ENCODE results near the gene ESAM. TPM values are rescaled to one million over a fixed set of nuclear protein-coding genes. Genes with fewer than 3 reads are reported as not detected.
A peak's percentile ranks its signal among the peaks of the same experiment; 100 is the strongest.

Gene ESAM
- total and polyA plus RNA-seq, 2 donors (not counting 1 experiment from before 2014, with no cell fraction given) = 1.4 to 14.5 TPM

GRCh38 chr11:124739479-124740276 is 22.4 kb downstream of the ESAM start, which contains the start of gene NRGN:
Gene NRGN, plus strand, starts transcription at chr11:124739942. Its CDS starts 143 bp downstream, at chr11:124740085.
- 3% methylated on average over 43 of the region's 59 CpGs for whole genome bisulfite sequencing (ENCODE audit: insufficient coverage)

More at GRCh38 chr11:124739479-124740276, 22.4 kb downstream of the ESAM start, which contains the start of gene NRGN:
- peak within 1 kb of the TSS; percentile 70 for H3K9ac ChIP-seq (ENCODE audit: low read length)
- H3K9me3 ChIP-seq (ENCODE audit: control extremely low read depth in 1 of 3, control insufficient read depth in 2 of 3, insufficient read depth in 1 of 3, low read length in 2 of 3) = no peaks in the 10 kb centered on the region
- TF ChIP-seq EZH2 (IDR thresholded peaks at IDR 0.05; ENCODE audit: borderline replicate concordance, insufficient read depth, low read depth, low read length, poor library complexity, severe bottlenecking) (no peak), CTCF (IDR thresholded peaks at IDR 0.05) (no peak)
- H3K4me1 Mint-ChIP-seq = peaks cover 16% of the 10 kb centered on the region
- H4K20me1 ChIP-seq (ENCODE audit: control insufficient read depth, insufficient read depth, low read length, poor library complexity, severe bottlenecking) = no peaks in the 10 kb centered on the region
- DNase-seq (peak; percentile 84), ATAC-seq (ENCODE audit: low read depth) (peak; percentile 96)
- peak within 1 kb of the TSS; percentile 80 for H2AFZ ChIP-seq (ENCODE audit: insufficient read depth, low read depth, low read length, poor library complexity, severe bottlenecking)
- no peaks in the 10 kb centered on the region for H3K36me3 ChIP-seq (replicated peaks in 1 of 2; ENCODE audit: control extremely low read depth in 1 of 2, control insufficient read depth in 1 of 2, extremely low read depth in 1 of 2, insufficient read depth in 2 of 2, low read length in 1 of 2)
- ChIA-PET CTCF (interaction anchor here (0.9 to 3.4 kb wide), 5 partner anchors 9 to 66 kb away, joined by 3 to 16 read pairs (median 3); partner anchors contain the start of gene SIAE), POLR2A (interaction anchor here (0.8 to 1.7 kb wide), 3 partner anchors 21 to 66 kb away, joined by 3 read pairs; partner anchors contain the start of genes ESAM, SIAE and SPA17)
- peak within 1 kb of the TSS; percentile 92 for H3K4me3 Mint-ChIP-seq
- peak within 1 kb of the TSS; percentile 97 for H3K4me2 ChIP-seq (replicated peaks; ENCODE audit: low read depth, low read length, poor library complexity, severe bottlenecking)
- peaks cover 0 to 13% (median 2%) of the 10 kb centered on the region in 4 experiments for H3K27me3 ChIP-seq (replicated peaks in 1 of 4; ENCODE audit: control extremely low read depth in 1 of 4, control insufficient read depth in 3 of 4, insufficient read depth in 4 of 4, low read length in 3 of 4)
- peak within 1 kb of the TSS; percentile 60 for H3K27ac Mint-ChIP-seq
- H3K79me2 ChIP-seq (ENCODE audit: control insufficient read depth, insufficient read depth, low read length) = no peaks in the 10 kb centered on the region
- peaks cover 8 to 17% of the 10 kb centered on the region in 2 donors for H3K4me1 ChIP-seq (ENCODE audit: control insufficient read depth in 2 of 2, insufficient read depth in 2 of 2, low read length in 2 of 2)
- H3K27ac ChIP-seq (ENCODE audit: low read length in 2 of 2) = no peak within 1 kb of the TSS
- peak within 1 kb of the TSS; percentile 44 to 68 (median 62) for H3K4me3 ChIP-seq (ENCODE audit: control extremely low read depth in 1 of 5, extremely low read depth in 1 of 5, insufficient read depth in 1 of 5, low read depth in 2 of 5, low read length in 4 of 5)
- H3K9me3 Mint-ChIP-seq (ENCODE audit: insufficient read depth) = no peaks in the 10 kb centered on the region
- intact Hi-C loops (cut with micrococcal nuclease) = loop anchor here (1.0 kb wide), 4 partner anchors 8 to 372 kb away; partner anchors contain the start of genes MSANTD2 and TMEM218
- no peaks in the 10 kb centered on the region for H3K27me3 Mint-ChIP-seq
